Ovary (tissue), 3 donors: ENCODE results near the gene KANSL1L.

Source experiments
- EP300 ChIP-seq: sonication (generic); formaldehyde crosslinking; IDR thresholded peaks from one replicate; pipeline ENCODE4 v1.6.1; 2017; ENCODE audit warnings: antibody characterized with exemption
- TF ChIP-seq, protein P1 (sequence below), 3 donors: fragments of 450-650 bp in 2 of 3; fragments of 200-600 bp in 1 of 3; IDR thresholded peaks; one replicate each; pipeline versions ENCODE4 v1.5.1 to v1.8.0; 2016 to 2022; ENCODE audit warnings: antibody characterized with exemption in 3 of 3, mild to moderate bottlenecking in 1 of 3
- donor health status: DM: no; HTN: no; CAD: no.

DNA sequence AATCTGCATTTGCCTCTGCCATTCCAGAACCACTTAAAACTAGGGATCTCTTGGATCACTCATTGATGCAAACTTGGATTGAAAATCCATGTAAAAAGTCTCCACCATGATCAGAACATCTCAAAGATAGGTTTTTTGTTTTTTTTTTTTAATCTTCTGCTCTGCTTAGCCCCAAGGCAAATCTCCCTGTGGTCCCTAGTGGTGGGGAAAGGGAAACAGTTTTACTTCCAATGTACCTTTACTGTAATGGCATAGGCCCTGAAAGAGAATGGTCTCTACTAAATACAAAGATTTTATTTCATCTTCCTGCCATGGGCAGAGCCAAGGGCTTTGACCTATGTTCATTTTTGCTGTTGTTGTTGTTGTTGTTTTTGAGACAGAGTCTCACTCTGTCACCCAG is 78.4 kb downstream of the KANSL1L start:
- TF ChIP-seq, protein P1, sequence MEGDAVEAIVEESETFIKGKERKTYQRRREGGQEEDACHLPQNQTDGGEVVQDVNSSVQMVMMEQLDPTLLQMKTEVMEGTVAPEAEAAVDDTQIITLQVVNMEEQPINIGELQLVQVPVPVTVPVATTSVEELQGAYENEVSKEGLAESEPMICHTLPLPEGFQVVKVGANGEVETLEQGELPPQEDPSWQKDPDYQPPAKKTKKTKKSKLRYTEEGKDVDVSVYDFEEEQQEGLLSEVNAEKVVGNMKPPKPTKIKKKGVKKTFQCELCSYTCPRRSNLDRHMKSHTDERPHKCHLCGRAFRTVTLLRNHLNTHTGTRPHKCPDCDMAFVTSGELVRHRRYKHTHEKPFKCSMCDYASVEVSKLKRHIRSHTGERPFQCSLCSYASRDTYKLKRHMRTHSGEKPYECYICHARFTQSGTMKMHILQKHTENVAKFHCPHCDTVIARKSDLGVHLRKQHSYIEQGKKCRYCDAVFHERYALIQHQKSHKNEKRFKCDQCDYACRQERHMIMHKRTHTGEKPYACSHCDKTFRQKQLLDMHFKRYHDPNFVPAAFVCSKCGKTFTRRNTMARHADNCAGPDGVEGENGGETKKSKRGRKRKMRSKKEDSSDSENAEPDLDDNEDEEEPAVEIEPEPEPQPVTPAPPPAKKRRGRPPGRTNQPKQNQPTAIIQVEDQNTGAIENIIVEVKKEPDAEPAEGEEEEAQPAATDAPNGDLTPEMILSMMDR (IDR thresholded peaks at IDR 0.05), result no peak
- no peak for TF ChIP-seq EP300
